GM21381 (cell line): Measurements from ENCODE around the gene CPEB1.

Source experiments
- ATAC-seq: cut with Tn5 transposase; IDR thresholded peaks from one replicate; pipeline ENCODE4 v1.9.1; 2021; ENCODE audit warnings: mild to moderate bottlenecking, moderate library complexity; ENCODE audit not compliant: unreplicated experiment

The CPEB1 gene

DNA sequence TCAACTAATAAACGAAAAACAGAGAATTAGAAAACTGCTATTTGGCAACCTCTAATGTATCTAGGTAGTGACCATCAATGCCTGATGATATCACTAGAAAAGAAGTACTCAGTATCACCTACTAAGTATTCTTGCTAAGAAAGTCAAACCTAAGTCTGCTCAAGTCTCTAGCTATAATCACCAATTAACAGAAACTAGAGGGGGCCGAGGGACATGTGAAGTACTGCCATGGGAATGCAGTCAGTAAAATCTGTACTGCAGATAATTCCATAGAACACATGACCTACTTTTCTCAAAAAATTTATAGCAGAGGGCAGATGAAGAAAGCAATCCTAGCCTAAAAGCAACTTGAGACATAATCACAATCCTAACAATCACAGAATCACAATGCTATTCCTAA lies 51.4 kb downstream of the CPEB1 start:
- ATAC-seq: no peak

DNA sequence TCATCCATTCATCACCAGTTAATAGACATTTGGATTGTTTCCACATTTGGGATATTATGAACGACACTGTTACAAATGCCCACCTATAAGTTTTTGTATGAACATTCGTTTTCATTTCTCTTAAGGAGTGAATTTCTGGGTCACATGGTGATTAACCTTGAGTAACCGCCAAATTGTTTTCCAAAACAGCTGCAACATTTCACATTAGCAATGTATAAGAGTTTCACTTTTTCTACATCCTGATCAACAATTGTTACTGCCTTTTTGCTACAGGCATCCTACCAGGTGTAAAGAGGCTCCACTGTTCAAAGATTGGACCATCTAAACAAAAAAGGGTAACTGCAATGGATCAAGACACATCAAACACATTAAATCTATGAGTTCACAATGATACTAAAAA lies 52.0 kb downstream of the CPEB1 start:
- ATAC-seq: no peak

DNA sequence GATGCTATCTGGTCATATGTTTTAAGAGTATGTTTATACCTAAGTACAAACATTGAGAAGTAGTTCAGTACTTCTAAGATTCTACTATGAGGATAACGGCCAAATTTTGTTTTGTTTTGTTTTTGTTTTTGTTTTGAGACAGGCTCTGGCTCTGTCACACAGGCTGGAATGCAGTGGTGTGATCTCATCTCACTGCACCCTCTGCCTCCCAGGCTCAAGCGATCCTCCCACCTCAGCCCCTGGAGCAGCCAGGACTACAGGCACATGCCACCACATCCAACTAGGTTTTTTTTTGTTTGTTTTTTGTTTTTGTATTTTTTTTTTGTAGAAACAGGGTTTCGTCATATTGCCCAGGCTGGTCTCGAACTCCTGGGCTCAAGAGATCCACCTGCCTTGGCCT lies 59.4 kb downstream of the CPEB1 start:
- no peak for ATAC-seq

DNA sequence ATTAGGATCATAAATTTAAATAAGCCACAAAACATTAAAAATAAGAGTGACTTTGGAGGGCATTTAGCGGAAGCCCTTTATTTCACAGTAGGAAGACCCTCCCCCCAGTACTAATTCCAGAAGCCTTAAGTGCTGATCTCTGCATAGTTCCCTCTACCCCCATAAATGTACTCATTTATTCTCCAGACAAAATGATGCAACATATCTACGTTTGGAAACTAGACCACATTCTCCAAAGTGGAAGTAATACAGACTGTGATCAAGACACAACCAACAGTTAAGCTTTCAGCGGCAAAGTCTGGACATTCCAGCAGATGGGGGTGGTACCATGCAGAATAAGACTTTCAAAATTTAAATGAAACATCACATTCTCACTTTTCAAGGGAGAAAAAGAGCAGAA lies 62.1 kb downstream of the CPEB1 start:
- no peak for ATAC-seq

DNA sequence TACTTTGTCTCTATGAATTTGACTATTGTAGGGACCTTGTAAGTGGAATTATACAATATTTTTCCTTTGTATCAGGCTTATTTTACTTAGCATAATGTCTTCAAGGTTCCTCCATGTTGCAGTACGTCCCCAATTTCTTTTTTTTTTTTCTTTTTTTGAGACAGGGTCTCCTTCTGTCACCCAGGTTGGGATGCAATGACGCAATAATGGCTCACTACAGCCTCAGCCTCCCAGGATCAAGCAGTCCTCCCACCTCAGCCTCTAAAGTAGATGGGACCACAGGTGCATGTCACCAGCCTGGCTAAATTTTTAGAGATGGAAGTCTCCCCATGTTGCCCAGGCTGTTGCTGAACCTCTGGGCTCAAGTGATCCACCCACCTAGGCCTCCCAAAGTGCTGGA lies 66.5 kb downstream of the CPEB1 start:
- no peak for ATAC-seq

DNA sequence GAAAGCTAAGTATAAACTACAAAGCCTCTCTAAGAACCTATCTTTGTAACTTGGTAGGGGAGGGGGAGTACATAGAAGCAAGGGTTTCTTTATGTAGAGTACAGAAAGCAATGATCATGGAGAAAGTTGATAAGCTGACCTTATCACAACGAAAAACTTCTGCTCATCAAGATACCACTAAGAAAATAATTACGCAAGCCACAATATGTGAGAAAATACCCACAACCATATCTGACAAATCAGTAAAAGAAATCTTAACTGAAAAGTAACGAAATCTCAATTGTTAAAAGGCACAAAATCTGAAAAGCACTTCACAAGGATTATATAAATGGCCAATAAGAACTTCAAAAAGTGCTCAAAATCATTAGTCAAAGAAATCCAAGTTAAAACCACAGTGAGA lies 71.8 kb downstream of the CPEB1 start:
- no peak for ATAC-seq

DNA sequence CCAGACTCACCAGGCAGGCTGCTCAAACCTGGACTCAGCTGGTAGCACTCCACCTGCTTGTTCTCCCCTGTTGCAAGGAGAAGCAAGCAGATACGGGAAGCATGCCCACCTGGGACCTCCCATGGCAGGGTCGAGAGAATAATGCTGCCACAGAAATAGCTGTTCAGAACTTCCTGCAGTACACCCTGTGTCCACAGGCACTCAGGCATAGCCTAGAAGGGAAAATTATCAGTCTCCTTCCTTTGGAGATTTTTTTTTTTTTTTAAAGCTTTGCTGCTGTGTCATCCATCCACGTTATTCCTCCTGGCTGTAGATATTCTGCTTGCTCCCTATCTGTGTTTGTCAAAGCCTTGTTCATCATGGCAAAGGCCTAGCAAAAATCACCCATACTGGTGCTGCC lies 74.2 kb downstream of the CPEB1 start:
- ATAC-seq: no peak

DNA sequence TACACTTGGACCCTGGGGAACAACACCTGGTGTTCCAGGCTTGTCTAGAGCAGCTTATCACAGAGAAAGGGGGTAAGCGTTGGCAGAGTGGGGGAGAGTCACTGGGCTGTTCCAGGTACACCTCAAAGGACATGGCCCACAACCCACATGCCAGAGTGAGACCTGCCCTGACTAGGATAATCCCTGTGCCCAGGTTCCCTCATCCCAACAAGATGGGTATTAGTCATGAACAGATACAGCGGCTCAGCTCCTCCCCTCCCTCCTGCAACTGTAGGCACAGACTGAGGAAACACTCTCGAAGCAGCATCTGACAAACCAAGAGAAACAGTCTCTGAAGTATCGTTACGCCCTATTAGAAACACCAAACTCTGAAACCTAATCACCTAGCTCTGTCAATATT lies 74.9 kb downstream of the CPEB1 start:
- no peak for ATAC-seq

DNA sequence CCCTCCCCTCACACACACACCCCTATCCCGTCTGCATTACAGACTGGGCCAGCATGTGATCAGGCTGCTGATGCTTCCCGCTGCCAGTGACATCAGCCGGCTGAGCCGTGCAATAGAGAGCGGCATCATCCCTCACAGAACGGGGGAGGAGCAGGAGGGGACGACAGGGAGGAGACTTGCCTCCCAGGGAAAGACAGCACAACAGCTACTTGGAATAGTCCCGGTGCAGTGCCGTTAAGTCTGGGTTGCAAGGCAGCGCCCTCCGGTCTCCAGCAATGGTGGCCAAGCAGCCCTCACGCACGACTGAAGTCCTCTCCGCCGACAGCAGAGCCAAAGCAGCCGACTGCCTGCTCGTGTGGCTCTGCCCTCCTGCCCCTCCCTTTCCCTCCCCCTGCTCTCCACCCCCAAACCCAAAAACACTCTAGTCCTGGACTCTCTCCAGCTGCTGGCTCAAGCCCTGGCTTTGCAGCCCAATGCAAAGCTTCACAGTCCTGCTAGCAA lies 75.4 kb downstream of the CPEB1 start:
- no peak for ATAC-seq

DNA sequence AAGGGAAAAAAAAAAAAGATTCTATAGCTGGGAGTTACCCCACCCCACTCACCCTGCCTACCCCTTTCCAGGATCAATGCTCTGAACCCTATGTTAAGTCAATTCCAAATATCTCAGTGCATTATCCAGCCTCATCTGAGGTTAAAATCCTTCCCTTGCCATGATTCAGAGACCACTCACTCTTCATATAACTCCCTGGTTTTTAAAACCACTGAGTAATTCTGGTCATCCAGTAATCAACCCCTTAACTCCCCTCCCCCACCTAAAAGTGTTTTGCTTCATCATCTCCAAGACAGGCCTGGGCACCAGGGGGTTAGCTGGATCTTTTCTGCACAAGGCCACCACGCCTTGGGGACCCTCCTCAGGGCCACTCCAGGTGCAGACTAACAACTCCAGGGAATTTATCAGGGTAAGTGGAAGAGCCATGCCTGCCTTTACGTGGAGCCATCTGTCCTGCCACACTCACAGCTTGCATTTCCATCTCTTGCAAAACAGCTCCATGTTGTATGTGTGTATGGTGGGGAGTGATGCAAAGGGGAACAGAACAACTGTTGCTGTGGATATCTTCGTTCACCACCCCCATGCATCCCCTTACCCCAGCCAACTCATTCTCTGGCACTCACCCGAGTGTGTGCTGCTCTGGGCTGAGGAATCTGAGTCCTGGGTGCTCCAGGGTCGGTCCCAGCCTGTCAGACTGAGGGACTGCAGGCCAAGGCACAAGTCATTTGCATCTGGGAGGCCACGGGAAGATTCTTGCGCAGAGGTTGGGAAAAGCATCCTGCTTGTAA lies 76.2 kb downstream of the CPEB1 start:
- ATAC-seq: no peak

DNA sequence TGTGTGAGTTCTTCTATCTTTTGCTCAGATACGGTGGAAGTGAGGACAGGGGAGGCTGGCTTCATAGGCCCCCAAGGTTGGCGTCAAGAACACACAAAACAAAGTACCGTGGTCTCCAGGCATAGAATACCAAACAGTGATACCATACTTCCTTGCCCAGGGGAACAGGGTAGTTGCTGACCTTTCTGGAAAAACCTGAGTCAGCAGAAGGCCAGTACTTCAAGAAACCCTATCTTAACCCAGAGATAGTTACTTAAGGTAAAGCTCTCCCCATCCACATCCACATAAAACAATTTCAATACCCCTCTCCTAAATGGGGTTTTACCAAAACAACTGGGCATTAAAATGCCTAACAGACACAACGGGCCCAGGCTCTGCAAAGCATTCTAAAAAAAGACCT lies 77.3 kb downstream of the CPEB1 start:
- ATAC-seq: no peak

DNA sequence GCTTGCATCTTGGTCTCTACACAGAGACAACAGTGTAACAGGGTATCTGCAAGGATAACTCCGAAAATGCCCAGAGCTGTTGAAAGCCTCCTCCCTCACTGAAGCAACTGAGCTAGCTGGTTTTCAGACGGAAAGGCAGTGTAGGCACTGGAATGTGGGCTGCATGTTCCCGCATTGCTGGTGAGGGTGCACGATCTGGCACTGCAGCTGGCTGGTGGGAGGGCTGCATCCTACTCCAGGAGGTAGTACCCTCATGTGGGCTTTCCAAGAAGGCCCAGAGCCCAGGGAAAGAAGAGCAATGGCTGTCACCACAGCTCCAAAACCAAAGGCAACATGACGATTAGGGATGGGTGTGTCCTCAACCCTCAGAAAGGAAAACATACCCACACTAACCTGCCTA lies 78.2 kb downstream of the CPEB1 start:
- no peak for ATAC-seq

DNA sequence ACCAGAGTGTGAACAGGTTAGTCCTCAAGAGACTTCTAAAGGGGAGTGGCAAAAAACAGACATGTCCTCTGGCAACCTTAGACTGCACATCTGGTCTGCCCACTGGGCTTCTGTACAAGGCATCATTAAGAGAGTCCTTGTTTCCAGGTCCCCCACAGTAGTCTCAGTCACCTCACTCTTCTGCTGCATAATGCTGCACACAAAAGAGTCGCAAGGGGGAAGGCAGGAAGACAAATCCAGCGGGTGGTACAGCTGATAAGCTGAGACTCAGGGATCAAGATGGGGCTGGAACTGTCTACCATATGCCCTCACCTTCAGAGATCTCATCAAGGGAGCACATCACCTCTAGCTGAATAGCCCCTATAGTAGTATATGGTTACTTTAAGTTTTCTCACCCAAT lies 79.5 kb downstream of the CPEB1 start:
- no peak for ATAC-seq

DNA sequence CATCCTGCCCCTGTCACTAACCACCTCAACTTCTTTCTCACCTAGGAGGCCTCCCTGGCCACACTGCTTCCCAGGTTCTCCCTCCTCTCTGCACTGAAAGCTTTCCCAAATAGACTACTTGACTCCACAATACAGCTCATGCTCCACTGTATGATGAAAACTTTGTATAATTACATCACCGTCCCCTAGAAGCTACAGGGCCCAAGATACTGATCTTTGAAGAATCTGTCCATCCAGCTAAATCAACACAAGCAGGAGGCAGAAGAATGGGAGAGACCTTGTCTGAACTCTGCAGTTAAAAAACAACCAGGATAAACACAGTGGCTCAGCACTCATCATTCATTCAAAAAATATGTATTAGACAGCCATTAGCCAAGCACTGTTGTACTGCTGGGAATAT lies 80.5 kb downstream of the CPEB1 start:
- ATAC-seq: no peak

DNA sequence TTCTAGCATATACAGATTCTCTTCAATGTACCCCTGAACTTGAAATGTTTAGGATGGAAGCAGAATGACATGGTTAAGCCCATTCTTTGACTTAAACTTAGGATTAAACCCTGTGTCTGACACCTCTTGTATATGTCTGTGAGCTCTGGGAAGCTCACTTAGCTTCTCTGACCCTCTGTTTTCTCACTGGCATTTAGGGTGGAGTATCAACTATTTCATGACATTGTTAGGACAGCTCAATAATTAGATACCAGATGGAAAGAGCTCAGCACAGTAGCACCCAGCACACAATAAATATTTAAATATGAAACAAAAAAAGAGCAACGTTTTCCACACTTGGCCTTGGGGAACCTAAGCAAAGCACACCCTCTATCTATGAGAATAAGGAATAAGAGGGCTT lies 88.7 kb downstream of the CPEB1 start:
- no peak for ATAC-seq

DNA sequence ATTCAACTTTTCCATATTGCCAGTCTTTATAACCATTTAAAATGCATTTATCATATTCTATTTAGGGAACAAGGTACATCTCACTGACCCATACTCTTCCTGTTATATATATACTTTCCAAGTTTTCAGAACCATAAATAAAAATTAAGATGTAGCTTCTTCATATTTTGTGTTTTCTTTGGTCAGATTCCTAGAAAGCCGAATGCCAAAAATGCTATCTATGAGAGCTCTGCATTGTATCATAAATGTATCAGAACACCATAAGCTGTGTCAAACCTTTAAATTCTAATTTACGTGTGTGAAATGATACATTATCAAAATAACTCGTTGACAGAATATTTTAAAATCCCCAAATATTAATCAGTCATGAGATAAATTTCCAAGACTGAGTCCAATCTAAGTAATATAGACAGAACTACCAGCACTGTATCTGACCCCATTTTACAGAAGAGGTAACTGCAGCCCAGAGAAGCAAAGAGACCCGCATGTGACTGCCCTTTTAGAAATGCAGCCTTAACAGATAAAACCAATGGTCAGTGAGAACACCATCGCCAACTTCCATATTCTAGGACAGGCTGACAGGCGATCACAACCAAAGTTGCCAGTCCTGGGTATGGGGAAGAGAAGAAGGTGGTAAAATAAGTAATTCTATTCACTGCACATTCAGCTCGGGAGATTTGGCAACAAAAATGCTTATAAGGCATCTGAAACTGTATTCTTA lies 90.7 kb downstream of the CPEB1 start:
- no peak for ATAC-seq

DNA sequence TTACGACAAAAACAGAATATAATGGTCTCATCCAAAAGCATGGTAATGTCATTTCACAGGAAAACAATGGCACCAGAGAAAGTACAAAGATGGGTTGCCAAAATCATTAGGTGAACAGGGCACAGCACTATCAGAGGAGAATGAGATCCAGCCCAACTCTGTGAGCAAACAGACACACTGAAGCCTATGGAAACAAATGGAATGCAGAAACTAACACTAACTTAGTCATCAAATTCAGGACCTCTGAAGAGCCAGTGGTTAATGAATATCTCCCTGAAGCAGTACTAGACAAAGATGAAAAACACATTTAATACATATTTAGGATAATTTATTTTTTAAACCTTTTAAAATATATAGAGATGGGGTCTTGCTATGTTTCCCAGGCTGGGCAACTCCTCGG lies 92.3 kb downstream of the CPEB1 start:
- no peak for ATAC-seq

DNA sequence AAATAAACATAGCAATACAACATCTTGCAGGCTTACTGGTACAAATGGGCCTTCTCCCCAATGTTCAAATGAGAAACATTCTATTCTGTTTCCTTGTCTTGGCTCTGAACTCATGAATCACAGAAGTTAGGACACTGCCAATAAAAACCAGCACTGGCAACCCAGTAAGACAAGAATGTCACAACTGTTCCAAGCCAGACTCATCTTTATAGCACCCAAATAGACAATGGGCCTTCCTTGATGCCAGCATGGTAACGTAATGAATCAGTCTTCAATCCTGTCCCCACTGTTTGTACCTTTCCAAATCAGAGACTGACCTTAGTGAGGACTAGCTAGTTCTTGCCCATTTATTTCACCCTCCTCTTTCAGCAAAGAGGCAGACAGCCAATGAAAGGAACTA lies 92.8 kb downstream of the CPEB1 start:
- no peak for ATAC-seq

DNA sequence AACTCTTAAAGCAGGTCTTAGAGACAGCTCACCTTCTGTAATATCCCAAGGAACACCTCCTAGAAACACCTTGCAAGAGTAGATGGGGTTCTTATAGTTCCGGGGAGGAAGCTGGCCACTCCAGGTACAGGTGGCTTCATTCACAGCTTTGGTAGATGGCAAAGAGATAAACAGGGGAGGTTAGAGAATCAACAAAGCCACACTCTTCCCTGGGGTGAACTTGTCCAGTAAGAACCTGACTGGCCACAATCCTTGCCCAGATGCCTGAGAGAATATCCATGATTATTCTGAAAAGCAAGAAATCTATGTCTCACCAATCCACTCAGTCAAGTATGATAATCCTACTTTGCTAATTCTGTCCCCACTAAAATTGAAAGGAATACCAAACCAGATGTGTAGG lies 93.3 kb downstream of the CPEB1 start:
- no peak for ATAC-seq

DNA sequence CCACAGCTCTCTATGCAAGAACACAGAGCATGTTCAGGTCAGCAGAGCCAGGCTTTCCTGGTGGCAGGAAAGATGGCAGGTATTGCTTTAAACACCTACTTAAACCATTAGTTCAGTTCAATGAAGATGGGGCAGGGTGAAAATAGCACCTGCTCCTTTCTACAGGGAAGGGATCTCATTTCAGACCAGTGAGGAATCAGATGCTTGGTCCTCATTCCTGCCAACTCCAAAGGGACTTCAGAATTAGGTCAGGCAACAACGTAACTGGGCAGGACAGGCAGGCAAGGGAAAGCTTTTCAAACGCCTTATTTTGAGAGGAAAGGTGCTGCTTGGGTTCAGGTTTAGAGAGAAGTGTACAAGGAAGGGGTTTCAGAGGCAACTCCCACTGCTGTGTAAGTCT lies 94.3 kb downstream of the CPEB1 start:
- ATAC-seq: no peak

DNA sequence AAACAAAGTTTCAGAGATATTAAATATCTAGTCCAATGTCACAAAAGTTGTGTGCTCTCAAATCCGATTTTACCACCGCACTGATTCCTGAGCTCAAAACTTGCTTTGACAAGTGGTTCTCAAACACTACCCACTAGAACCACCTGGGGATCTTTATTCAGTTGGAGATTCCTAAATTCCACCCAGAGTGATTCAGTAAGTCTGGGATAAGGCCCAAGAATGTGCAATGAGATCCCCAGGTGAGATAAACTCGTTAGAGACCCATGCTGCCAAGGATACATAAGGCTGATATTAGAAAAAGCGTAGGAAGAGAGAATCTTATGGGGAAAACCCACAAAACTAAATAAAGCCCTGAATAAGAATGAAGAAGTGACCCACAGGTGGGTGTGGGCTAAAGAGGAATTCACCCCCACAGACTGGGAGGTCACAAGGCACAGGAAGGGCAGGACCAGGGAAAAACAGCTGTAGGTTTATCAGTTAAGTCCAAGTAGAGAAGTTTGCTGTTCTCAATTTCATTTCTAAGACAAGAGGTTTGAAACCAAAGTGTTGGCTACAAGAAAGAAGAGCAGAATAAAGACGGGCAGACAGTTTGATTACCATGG lies 95.4 kb downstream of the CPEB1 start:
- ATAC-seq: no peak

DNA sequence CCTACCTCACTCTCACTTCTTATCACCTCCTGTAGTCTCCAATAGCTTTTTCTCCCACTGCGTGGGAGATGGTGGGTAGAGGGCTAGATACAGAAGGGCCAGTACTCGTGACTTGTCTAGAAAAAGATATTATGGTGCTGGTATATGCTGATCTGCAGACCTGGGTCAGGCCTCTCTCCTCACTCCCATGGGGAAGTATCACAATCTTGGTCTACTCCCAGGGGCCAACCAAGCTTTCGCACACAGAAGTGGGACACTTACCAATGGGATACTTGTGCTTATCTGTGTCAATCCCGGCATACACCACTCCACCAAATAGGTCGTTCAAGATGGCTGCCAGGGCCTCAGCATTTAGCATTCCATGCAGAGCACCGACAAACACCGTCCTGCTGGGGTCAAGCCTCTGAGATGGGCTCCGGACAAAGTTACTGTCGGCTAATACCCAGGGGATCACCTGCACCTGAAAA lies 97.9 kb downstream of the CPEB1 start:
- no peak for ATAC-seq
